ENCODE results near the gene SAFB.

DNA sequence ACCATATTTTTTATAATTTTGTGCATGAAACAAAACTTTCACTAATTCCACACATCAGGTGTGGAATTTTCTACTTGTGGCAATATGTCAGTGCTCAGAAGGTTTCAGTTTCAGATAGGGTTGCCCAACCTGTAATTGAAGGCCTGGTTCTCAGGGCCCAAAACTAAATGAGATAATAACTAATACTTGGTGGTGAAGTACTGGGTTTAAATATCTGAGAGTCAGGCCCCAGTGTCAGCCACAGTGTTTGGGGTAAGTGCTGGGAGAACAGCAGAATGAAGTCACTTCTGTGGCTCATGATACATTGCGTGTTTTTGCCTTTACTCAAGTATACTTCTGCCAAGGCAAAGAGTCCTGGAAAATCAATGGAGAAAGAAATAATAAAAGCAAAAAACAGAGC, 5.6 kb downstream of the SAFB start:
- TF ChIP-seq POLR2A (IDR thresholded peaks at IDR 0.05; ENCODE audit: low read depth, low read length), result no peak
- no peak for TF ChIP-seq POLR2AphosphoS5 (IDR thresholded peaks at IDR 0.05; ENCODE audit: low read depth, low read length)
- TF ChIP-seq TAF1 (IDR thresholded peaks at IDR 0.05; ENCODE audit: borderline replicate concordance, low read depth, low read length), result no peak
